Activated T-cell treated with anti-CD3 and anti-CD28 coated beads, Interleukin-2, amount 50 U/mL, for 24 hours (primary cell): ENCODE data around the gene TM9SF1.
A peak's percentile ranks its signal among the peaks of the same experiment; 100 is the strongest.

Experiments used
- DNase-seq: peaks from one replicate; pipeline ENCODE4 v3.0.0-alpha.2; 2020
- H3K27ac Mint-ChIP-seq: 2 replicates; pipeline ENCODE4 v1.8.0; 2020; ENCODE audit warnings: mild to moderate bottlenecking, mixed read lengths
- H3K27me3 Mint-ChIP-seq: 2 replicates; pipeline ENCODE4 v1.8.0; 2020; ENCODE audit warnings: mixed read lengths
- H3K36me3 Mint-ChIP-seq: 2 replicates; pipeline ENCODE4 v1.8.0; 2020; ENCODE audit warnings: low read depth, mixed read lengths
- H3K4me1 Mint-ChIP-seq: 2 replicates; pipeline ENCODE4 v1.8.0; 2020; ENCODE audit warnings: low read depth, mixed read lengths
- H3K4me3 Mint-ChIP-seq: 2 replicates; pipeline ENCODE4 v1.8.0; 2020; ENCODE audit warnings: mild to moderate bottlenecking, moderate library complexity, mixed read lengths
- H3K9me3 Mint-ChIP-seq: 2 replicates; pipeline ENCODE4 v1.8.0; 2020; ENCODE audit warnings: mixed read lengths

Gene TM9SF1

GRCh38 chr14:24181371-24182077, 13.7 kb downstream of the TM9SF1 start:
- H3K36me3 Mint-ChIP-seq: peaks cover 98% of the 10 kb centered on the region
- H3K27ac Mint-ChIP-seq: peak overlapping the region; percentile 53
- no peaks in the 10 kb centered on the region for H3K27me3 Mint-ChIP-seq
- no peak for DNase-seq
- peaks cover 12% of the 10 kb centered on the region for H3K4me1 Mint-ChIP-seq
- H3K9me3 Mint-ChIP-seq: no peaks in the 10 kb centered on the region
- no peak overlapping the region for H3K4me3 Mint-ChIP-seq

- DNase-seq: no peak
- peaks cover 92% of the 10 kb centered on the region for H3K36me3 Mint-ChIP-seq
- no peaks in the 10 kb centered on the region for H3K27me3 Mint-ChIP-seq
These were observed 15.1 kb downstream of the TM9SF1 start for GRCh38 chr14:24179961-24180796.

GRCh38 chr14:24179294-24179960, 15.8 kb downstream of the TM9SF1 start:
- H3K27me3 Mint-ChIP-seq: no peaks in the 10 kb centered on the region
- peak overlapping the region; percentile 76 for H3K27ac Mint-ChIP-seq
- peaks cover 91% of the 10 kb centered on the region for H3K36me3 Mint-ChIP-seq
- no peaks in the 10 kb centered on the region for H3K9me3 Mint-ChIP-seq
- no peak overlapping the region for H3K4me3 Mint-ChIP-seq
- peaks cover 3% of the 10 kb centered on the region for H3K4me1 Mint-ChIP-seq
- peak; percentile 32 for DNase-seq

More at GRCh38 chr14:24179961-24180796, 15.1 kb downstream of the TM9SF1 start:
- no peak overlapping the region for H3K4me3 Mint-ChIP-seq
- H3K27ac Mint-ChIP-seq: peak overlapping the region; percentile 76
- no peaks in the 10 kb centered on the region for H3K9me3 Mint-ChIP-seq
- H3K4me1 Mint-ChIP-seq: peaks cover 4% of the 10 kb centered on the region

- peaks cover 3% of the 10 kb centered on the region for H3K4me1 Mint-ChIP-seq
- no peaks in the 10 kb centered on the region for H3K27me3 Mint-ChIP-seq
- H3K27ac Mint-ChIP-seq: peak overlapping the region; percentile 76
- peak; percentile 33 for DNase-seq
- peaks cover 84% of the 10 kb centered on the region for H3K36me3 Mint-ChIP-seq
- no peak overlapping the region for H3K4me3 Mint-ChIP-seq
- H3K9me3 Mint-ChIP-seq: no peaks in the 10 kb centered on the region
These were observed 16.7 kb downstream of the TM9SF1 start for GRCh38 chr14:24178399-24179178.

GRCh38 chr14:24177891-24178290, 17.4 kb downstream of the TM9SF1 start:
- Mint-ChIP-seq H3K36me3 (peaks cover 84% of the 10 kb centered on the region), H3K4me1 (peaks cover 3% of the 10 kb centered on the region), H3K27ac (no peak overlapping the region), H3K9me3 (no peaks in the 10 kb centered on the region), H3K27me3 (no peaks in the 10 kb centered on the region), H3K4me3 (no peak overlapping the region)
- DNase-seq: peak; percentile 35

- Mint-ChIP-seq H3K4me1 (peaks cover 3% of the 10 kb centered on the region), H3K4me3 (no peak overlapping the region), H3K36me3 (peaks cover 83% of the 10 kb centered on the region), H3K27me3 (no peaks in the 10 kb centered on the region), H3K27ac (peak overlapping the region; percentile 35), H3K9me3 (no peaks in the 10 kb centered on the region)
- no peak for DNase-seq
These were observed 18.0 kb downstream of the TM9SF1 start for GRCh38 chr14:24177041-24177825.

GRCh38 chr14:24176599-24176998, 18.6 kb downstream of the TM9SF1 start:
- no peaks in the 10 kb centered on the region for H3K27me3 Mint-ChIP-seq
- peaks cover 81% of the 10 kb centered on the region for H3K36me3 Mint-ChIP-seq
- no peak overlapping the region for H3K4me3 Mint-ChIP-seq
- H3K4me1 Mint-ChIP-seq: peaks cover 7% of the 10 kb centered on the region
- H3K9me3 Mint-ChIP-seq: no peaks in the 10 kb centered on the region
- peak overlapping the region; percentile 35 for H3K27ac Mint-ChIP-seq
- no peak for DNase-seq

- no peaks in the 10 kb centered on the region for H3K9me3 Mint-ChIP-seq
- H3K27me3 Mint-ChIP-seq: no peaks in the 10 kb centered on the region
- peak overlapping the region; percentile 38 for H3K4me3 Mint-ChIP-seq
- H3K4me1 Mint-ChIP-seq: peaks cover 19% of the 10 kb centered on the region
- H3K36me3 Mint-ChIP-seq: peaks cover 71% of the 10 kb centered on the region
- peak; percentile 41 for DNase-seq
- H3K27ac Mint-ChIP-seq: peak overlapping the region; percentile 42
These were observed 22.4 kb downstream of the TM9SF1 start for GRCh38 chr14:24172871-24173281.

- Mint-ChIP-seq H3K9me3 (no peaks in the 10 kb centered on the region), H3K27ac (peak overlapping the region; percentile 44), H3K4me3 (peak overlapping the region; percentile 55), H3K4me1 (peaks cover 22% of the 10 kb centered on the region), H3K27me3 (no peaks in the 10 kb centered on the region), H3K36me3 (peaks cover 71% of the 10 kb centered on the region)
- DNase-seq: no peak
These were observed 22.9 kb downstream of the TM9SF1 start for GRCh38 chr14:24172261-24172860.

- H3K27me3 Mint-ChIP-seq: no peaks in the 10 kb centered on the region
- H3K4me1 Mint-ChIP-seq: peaks cover 26% of the 10 kb centered on the region
- H3K27ac Mint-ChIP-seq: peak within 1 kb of the TSS; percentile 86
- peak; percentile 81 for DNase-seq
- peak within 1 kb of the TSS; percentile 69 for H3K4me3 Mint-ChIP-seq
- H3K36me3 Mint-ChIP-seq: peaks cover 72% of the 10 kb centered on the region
- no peaks in the 10 kb centered on the region for H3K9me3 Mint-ChIP-seq
These were observed 23.6 kb downstream of the TM9SF1 start, which contains the start of gene REC8 for GRCh38 chr14:24171422-24172260. Gene REC8 (plus strand): TSS chr14:24172080. CDS start chr14:24172553, 473 bp downstream.

GRCh38 chr14:24167469-24168114, 27.6 kb downstream of the TM9SF1 start:
- peak overlapping the region; percentile 76 for H3K27ac Mint-ChIP-seq
- no peak for DNase-seq
- H3K4me1 Mint-ChIP-seq: peaks cover 56% of the 10 kb centered on the region
- no peak overlapping the region for H3K4me3 Mint-ChIP-seq
- no peaks in the 10 kb centered on the region for H3K9me3 Mint-ChIP-seq
- H3K36me3 Mint-ChIP-seq: peaks cover 87% of the 10 kb centered on the region
- no peaks in the 10 kb centered on the region for H3K27me3 Mint-ChIP-seq

- peaks cover 60% of the 10 kb centered on the region for H3K4me1 Mint-ChIP-seq
- H3K27me3 Mint-ChIP-seq: no peaks in the 10 kb centered on the region
- no peak overlapping the region for H3K4me3 Mint-ChIP-seq
- H3K27ac Mint-ChIP-seq: peak overlapping the region; percentile 100
- DNase-seq: no peak
- peaks cover 92% of the 10 kb centered on the region for H3K36me3 Mint-ChIP-seq
- H3K9me3 Mint-ChIP-seq: no peaks in the 10 kb centered on the region
These were observed 29.5 kb downstream of the TM9SF1 start for GRCh38 chr14:24165785-24166184.
